Measurements from ENCODE around the gene SEMA4F.
"Not testable (repeated sequence)": the region's sequence is repeated elsewhere in the genome, so short reads cannot be mapped to it uniquely, and the experiment has no call there.

SEMA4F gene, protein sequence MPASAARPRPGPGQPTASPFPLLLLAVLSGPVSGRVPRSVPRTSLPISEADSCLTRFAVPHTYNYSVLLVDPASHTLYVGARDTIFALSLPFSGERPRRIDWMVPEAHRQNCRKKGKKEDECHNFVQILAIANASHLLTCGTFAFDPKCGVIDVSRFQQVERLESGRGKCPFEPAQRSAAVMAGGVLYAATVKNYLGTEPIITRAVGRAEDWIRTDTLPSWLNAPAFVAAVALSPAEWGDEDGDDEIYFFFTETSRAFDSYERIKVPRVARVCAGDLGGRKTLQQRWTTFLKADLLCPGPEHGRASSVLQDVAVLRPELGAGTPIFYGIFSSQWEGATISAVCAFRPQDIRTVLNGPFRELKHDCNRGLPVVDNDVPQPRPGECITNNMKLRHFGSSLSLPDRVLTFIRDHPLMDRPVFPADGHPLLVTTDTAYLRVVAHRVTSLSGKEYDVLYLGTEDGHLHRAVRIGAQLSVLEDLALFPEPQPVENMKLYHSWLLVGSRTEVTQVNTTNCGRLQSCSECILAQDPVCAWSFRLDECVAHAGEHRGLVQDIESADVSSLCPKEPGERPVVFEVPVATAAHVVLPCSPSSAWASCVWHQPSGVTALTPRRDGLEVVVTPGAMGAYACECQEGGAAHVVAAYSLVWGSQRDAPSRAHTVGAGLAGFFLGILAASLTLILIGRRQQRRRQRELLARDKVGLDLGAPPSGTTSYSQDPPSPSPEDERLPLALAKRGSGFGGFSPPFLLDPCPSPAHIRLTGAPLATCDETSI

DNA sequence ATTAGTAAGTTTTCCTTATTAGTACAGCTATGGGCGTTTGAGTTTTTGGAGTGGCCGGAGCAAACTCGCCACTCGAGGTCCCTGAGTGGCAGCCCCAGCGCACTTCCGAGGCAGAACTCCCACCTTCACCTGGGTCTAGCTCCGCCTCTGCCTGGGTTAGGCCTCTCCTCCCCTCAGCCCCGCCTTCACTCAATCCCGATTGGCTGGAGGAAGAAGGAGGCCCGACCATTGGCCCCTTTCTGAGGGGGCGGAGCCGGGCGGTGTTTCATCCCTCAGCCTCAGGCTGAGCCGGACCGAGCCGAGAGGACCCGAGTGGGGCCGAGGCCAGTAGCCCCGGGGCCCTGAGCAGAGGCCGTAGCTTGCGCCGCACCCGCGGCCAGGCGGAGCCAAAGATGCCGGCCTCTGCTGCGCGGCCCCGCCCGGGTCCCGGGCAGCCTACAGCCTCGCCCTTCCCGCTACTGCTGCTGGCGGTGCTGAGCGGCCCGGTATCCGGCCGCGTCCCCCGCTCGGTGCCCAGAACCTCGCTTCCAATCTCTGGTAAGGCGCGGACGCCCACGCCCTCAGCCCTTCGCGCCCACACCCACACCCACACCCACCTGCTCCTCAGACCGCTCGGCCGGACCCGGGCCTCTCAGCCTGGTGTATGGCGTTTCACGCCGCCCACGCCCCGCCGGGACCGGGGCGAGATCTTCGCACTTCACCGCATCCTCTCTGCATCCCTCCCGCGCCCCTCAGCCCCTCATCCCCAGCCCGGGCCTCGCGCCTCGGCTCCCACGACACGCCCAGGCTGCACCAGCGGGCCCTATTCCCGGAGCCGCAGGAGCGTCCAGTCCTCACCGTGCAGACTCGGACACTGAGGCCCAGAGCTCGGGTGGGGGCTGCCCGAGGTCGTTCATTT, at the start of gene SEMA4F:
TSS of gene SEMA4F (plus strand) at position 263 of the 898 bp plus-strand sequence. CDS start at position 393, 130 bp downstream.
- DNase-seq = peak; percentile 94

DNA sequence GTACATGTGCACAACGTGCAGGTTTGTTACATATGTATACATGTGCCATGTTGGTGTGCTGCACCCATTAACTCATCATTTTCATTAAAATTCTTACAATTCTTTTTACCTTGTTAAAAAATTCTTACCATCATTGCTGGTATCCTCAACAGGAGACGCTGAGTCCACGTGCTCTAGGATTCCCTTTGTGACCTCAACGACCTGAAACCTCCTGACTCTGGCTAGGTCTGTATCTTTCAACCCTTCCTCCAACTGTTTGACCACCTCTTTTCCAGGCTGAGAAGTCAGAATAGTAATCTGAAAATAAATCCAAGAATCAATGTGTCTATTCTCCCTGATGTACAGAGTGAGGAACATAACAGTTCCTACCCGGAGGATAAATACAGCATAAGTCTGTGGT, 47.1 kb upstream of the SEMA4F start:
- DNase-seq = no peak

DNA sequence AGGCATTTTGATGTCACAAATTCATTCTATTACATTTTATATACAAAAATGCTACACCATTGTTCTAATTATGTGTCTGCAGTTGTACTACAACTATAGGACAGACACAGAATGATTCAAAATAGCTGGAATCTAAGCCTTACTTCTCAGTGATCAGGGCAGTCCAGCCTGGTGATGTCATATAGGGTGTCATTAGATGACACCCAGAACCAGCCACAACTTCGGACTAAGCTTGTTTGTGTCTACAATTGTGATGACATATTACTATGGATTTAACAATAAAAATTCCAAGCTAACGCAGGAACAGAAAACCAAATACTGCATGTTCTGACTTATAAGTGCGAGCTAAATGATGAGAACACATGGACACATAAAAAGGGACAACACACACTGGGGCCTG, 36.9 kb upstream of the SEMA4F start:
- no peak for DNase-seq

DNA sequence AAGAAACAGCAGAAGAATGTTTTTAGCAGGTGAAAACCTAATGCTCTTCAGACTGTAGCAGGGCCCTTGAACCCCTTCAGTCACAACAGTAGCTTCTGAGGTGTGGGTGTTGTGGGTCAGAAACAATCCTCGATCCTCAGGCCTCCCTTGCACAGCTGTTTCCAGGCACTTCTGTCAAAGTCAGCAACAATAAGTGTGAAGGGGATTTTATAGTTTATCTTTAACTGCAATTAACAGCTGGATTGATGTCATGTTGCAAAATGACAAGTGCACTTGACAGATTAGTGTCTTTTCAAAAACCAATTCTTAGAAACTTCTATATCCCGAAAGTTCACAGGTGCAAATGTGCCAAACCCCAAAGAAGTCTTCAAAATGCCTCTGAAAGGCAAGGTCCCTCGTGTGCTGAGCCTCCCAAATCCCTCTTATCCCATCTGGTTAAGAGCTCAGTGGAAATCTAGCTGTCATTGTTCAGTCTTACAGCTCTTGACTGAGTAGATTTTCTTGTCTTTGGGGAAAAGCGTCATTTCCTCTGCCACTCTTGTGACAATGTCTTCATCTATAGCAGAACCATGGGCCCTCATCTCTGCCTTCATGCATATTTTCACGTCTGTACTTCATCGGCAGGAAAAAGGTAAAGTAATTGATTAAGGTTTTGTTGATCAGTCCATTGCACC, 35.5 kb upstream of the SEMA4F start:
- DNase-seq = no peak

DNA sequence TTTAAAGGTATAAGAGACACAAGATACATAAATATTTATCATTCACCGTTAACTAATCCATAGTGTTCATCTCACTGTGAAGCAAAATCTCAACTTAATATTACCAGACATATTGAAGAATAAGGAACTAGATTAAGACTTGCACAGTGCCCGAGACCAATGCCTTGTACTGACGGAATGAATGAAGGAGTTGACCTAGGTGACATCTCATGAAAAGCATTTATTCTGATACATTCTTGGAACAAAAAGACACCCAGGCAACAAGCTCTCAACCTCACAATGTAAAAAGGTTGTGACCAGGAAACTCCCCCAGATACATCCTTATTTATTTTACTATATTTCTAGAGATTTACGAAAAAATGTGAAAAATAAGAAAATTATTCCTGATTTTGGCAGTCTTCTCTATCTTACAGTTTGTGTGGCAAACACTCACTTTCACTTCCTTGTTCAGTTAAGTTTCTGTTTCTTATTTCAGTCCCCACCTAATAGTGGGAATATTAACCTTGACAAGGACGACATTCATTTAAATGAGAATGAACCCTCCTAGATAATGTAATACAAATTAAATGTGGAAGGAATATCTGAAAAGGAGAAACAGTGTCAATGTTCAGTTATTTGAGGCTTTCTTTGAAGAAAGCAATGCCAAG, 34.3 kb upstream of the SEMA4F start:
- DNase-seq = no peak

DNA sequence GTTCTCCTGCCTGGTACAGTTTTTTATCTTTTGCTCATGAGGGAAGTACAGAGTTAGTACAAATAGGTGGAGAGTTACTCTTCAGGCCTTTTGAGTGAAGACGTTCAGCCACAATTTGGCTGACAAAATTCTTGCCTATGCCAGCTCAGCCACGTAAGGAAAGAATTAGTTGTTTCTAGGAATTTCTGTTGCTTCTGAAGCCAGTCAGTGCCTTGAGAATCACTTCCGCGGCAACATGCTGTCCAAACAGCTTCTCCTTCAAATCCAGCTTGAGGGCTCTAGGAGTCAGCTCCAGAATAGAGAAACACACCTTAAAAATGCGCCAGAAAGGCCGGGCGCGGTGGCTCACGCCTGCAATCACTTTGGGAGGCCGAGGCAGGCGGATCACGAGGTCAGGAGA, 33.4 kb upstream of the SEMA4F start:
- no peak for DNase-seq

DNA sequence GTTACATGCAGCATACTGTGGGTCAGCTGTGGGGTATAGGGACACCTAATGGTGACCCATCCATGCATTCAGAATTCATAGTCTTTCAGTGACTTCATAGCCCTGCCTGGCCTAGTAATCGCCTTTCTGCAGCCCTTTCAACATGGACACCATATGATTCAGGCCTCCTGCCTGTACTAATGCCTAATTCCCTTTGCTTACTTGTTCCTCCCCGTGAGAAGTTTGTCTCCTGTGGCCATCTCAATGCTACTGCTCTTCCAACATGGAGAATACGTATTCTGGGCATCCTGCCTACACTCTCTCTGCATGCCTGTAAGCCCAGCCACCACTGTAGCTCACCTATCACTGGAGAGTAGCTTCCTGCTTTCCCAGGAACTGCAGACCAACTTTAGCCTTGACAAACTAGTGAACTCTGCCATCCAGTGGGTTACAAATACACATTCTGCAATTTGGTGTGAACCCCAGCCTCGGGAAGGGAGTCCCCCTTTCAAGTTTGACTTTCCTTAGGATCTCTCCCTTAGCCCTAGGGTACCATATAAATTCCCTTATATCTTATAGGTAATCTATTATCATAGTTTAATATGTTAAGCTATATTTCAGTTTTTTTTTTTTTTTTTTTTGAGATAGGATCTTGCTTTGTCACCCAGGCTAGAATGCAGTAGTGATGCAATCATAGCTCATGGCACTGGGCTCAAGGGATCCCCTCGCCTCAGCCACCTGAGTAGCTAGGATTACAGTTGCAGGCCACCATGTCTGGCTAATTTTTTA, 28.2 kb upstream of the SEMA4F start:
- DNase-seq = no peak

DNA sequence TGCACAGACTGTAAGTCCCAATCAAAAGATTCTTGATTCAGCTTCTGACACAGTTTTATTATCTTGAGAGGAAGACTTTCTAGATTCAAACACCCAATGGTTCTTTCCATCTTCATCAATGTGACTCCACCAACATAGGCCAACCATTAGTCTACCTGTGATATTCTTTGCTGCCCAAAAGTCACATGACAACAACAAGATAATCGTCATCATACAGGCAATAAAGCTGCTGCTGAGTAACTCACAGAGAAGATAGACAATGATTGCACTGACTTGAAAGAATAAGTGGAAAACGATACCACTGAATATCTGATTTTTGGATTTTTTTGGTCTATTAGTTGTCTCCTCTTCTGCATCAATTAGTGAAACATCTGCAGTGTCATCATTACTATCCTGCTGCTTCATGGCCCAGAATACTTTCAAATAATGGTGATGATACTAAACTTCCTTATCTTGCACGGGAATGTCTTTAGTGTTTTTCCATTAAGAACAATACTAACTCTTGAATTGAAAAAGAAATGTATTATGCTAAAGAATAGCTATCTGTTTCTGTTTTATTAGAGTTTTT, 25.4 kb upstream of the SEMA4F start:
- DNase-seq = no peak

DNA sequence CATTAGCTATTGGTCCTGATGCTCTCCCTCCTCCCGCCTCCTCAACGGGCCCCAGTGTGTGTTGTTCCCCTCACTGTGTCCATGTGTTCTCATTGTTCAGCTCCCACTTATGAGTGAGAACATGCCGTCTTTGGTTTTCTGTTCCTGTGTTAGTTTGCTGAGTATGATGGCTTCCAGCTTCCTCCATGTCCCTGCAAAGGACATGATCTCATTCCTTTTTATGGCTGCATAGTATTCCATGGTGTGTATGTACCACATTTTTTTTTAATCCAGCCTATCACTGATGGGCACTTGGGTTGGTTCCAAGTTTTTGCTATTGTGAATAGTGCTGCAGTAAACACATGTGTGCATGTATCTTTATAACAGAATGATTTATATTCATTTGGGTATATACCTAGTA, 23.6 kb upstream of the SEMA4F start:
- DNase-seq = not testable (repeated sequence)

DNA sequence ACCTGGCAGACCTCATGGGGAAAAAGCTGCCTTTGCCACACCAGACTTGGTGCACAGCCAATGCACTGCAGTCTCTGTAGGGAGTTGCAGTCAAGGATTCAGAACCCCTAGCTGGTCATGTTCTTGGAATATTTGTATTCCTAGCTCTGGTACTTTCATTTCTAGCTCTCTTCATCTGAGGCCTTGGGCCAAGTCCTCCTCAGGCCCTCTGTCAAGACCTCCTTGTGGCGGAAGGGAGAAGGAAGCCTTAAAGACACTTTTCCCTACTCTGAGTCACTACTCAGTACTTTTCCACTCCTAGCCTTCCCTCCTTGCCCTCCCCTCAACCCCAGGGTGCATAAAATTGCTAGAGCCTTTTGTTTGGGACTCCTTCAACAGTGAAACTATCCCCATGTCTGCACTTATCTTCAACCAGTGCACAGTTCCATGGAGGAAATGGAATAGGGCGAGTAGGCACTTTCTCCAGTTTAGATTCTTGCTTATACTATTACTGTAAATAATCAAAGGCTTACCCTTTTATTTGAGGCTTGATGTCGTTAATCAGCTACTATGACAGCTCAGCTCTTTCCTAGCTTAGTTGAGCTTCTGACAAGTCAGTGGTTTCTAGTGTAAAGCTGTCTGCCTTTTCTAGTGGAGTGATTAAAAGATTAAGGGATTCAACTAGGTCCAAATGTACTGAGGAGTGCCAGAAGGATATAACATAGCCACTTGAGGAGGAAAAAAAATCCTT, 21.7 kb upstream of the SEMA4F start:
- DNase-seq = no peak

DNA sequence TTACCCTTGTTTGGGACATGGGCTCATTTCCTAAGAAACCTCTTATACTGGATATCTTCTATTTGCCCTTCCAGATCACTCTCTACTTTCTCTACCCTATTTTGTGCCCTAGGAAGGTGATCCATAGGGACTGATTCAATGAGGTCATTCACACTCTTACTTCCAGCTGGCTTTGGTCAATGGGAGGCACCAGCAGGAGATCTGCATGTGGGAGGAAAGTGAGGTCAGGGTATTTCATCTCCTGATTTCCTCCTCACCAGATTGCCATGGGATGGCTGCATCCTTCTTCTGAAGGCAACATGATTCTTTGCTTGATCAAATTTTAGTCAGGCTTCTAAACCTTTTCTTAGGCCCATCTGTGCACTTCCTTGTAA, 21.1 kb upstream of the SEMA4F start:
- no peak for DNase-seq

DNA sequence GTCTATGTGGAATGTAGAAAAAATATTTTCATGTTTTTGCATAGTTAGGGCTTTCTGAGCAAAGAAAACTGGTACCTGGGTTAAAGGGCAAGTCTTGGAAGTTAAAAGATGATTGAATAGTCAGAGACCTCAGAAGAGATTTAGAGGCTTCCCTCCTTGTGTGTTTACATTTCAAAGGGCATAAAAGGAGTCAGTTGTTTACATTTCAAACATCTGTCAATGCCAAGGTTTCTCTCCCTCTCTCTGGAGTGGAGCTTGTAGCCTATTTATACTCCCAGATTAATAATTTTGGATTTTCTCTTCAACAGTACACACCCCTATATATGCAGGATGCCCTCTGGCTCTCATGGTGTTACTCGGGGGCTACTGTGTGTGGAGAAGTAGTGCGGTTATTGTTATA, 14.5 kb upstream of the SEMA4F start:
- no peak for DNase-seq

DNA sequence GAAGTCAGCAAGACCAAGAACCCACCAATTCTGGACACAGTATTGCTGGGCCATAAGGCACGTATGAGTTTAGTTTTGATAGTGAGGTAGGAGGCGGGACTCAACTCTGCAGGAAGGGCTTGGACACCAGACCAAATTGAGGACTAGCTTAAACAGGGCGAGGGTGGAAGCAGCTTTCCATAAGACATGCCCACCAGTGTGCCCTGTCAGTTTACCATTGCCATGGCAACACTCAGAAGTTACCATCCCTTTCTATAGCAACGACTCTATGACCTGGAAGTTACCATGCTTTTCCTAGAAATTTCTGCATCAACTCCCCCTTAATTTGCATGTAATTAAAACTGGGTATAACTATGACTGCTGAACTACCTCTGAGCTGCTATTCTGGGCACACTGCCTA, 8.7 kb upstream of the SEMA4F start:
- no peak for DNase-seq

DNA sequence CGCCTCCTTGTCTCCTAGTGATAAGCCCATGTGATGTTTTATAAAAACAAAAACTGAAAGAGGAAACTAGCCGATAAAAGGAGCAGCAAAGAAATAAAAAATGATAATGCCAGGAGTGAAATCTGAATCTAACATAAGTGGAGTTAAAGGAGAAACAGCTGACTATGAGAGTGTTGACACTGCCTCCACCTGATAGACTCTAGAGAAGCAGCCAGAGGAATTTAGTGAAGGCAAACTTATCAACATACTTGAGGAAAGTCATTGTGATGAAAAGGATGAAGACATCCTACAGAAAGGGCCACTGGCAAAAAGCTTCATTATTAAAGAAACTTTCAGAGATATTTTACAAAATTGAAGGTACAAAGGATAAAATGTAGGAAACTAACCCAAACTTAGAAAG, 7.8 kb upstream of the SEMA4F start:
- DNase-seq = no peak

DNA sequence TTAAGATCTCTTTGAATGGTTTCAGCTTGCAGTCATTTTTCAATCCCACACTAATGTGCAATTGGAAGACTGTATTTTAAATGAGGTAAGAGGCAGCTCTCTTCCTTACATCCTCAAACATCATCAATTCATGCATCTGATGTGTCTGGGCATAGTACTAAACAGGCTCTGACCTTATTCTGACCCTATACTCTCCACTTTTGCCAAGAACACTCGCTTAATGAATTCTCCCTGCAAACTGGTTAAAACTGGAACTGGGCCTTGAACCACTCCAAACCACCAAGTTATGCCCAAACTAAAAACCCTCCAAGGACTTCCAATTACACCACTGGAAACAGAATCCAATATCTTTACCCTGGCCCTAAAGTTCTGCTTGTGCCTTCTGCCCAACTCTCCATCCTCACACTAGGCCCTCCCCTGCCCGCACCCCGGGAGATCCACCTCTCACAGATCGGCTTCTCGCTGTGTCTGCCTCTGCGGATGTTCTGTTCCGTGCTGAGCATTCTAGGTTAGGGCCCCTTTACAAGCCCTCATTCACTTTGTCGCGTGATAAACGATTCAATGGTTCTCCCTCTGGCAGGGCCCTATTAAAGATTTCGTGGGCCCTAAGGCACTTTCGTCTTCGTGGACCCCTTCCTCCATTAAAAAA, 7.1 kb upstream of the SEMA4F start:
- DNase-seq = no peak

DNA sequence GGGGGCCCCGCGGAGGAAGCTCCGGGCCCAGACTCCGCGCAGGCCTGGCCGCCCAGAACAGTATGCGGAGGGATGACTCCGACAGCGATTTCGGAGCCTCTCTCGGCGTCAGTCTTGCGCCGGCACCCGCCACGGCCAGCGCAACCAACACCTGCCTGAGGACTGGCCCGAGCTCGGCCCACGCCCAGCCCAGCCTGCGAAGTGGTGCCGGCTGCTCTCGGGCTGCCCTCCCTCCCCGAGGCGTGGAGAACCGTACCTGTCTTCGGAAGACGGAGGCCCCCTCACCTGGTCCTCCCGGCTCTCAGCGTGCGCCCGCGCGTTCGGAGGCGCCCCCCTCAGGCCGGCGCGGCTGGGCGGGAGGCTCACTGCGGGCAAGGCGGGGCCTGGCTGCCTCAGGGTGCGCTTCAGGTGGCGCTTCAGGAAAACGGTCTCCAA, 6.0 kb upstream of the SEMA4F start, which contains the start of gene M1AP:
TSS of gene M1AP (minus strand) at position 322 of the 435 bp plus-strand sequence. CDS start 8,055 bp downstream, outside the sequence.
- no peak for DNase-seq

DNA sequence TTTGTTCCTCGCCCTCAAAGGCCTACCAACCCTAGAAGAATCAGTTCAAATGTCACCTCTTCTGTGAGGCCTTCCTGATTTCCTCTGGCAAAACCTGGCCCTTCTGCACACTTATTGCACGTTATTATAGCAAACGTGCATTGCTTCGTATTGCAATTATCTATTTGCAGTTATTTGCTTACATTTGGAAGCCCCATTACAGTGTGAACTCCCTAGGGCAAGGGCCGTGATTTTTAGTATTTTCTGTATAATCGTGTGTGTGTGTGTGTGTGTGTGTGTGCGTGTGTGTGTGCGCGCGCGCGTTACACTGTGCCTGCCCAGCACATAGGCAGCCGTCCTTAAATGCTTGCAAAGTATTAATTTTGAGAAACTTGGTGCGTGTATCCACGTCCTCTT, 460 bp upstream of the SEMA4F start:
- no peak for DNase-seq

DNA sequence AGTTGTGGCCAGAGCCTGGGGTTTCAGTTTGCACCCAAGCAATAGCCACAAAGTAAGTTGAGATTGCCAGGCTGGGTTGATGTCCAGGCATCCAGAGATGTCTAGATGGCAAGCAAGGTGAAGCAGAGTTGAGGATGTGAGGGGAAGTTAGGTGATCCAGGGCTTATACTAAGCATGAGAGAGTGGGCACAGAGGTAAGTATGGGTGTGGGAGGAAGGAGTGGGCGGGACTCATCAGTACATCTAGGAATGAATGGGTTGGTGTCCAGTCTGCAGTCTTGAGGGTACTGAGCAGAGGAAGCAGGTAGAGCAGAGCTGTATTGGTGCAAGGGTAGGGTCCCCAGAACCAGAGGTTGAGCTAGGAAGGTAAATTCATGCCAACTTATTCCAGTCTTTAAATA, 1.5 kb downstream of the SEMA4F start:
- no peak for DNase-seq

DNA sequence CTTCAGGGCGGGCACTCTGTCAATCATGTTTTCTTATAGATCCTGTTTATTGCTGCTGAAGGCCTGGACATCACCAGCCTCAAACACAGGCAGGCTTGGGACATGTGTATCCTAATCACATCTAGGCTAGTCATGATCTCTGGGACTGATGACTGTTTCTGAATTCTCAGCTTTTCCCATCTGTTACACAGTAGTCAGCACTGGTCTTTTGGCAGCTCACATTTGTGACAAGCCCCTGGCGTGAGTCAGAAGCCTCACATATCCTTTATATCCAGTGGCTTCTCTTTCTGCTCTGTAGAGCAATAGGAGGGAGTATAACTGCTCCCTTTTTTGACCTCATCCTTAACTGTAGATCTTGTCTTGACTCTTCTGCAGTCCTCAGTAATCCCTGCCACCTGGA, 4.5 kb downstream of the SEMA4F start:
- DNase-seq = no peak

DNA sequence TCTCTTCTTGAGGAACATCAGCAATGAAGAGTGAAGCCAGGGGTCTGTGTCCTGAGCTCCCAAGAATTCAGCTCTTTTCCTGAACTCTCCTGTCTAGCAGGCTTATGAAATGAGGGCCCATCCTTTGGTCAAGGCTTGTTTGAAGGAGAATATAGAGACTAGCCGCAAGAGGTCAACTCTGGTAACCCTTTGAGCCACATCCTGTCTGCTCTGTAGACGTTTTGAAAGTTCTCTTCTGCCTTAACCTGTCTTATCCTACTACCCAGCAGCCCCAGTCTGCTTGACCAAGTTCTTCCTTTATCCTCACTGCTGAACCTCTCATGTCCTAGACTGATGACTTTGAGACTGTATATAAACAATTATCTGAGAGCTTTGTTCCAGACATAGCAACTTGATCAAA, 5.4 kb downstream of the SEMA4F start:
- DNase-seq = no peak

Data from NCI-H69 (cell line).